C4-2B (cell line): Measurements from ENCODE around the gene KNCN.

ENCODE experiments used
- H3K27ac ChIP-seq: fragments of 450-650 bp; 2 replicates; pipeline ENCODE4 v1.5.1; 2017
- CTCF ChIP-seq: fragments of 450-650 bp; conservative IDR thresholded peaks from 2 replicates; pipeline ENCODE4 v1.5.1; 2017; ENCODE audit warnings: mild to moderate bottlenecking
- ZFX ChIP-seq: fragments of 450-650 bp; IDR thresholded peaks from 2 replicates; pipeline ENCODE4 v1.6.1; 2017

The KNCN gene

GRCh38 chr1:46569116-46569515 lies 17.7 kb upstream of the KNCN start:
- TF ChIP-seq ZFX = no peak
- TF ChIP-seq CTCF = no peak
- no peak overlapping the region for H3K27ac ChIP-seq

GRCh38 chr1:46568461-46568891 lies 17.0 kb upstream of the KNCN start:
- TF ChIP-seq CTCF (no peak), ZFX (no peak)
- no peak overlapping the region for H3K27ac ChIP-seq

GRCh38 chr1:46563341-46563740 lies 11.9 kb upstream of the KNCN start:
- H3K27ac ChIP-seq = no peak overlapping the region
- TF ChIP-seq CTCF = no peak
- TF ChIP-seq ZFX = no peak

GRCh38 chr1:46562498-46562897 lies 11.1 kb upstream of the KNCN start:
- TF ChIP-seq CTCF (no peak), ZFX (no peak)

GRCh38 chr1:46558966-46559365 lies 7.5 kb upstream of the KNCN start:
- TF ChIP-seq ZFX = no peak
- no peak for TF ChIP-seq CTCF
- no peak overlapping the region for H3K27ac ChIP-seq

More at GRCh38 chr1:46562498-46562897, 11.1 kb upstream of the KNCN start:
- H3K27ac ChIP-seq = no peak overlapping the region

GRCh38 chr1:46558141-46558963 lies 6.9 kb upstream of the KNCN start:
- TF ChIP-seq ZFX (no peak), CTCF (no peak)
- no peak overlapping the region for H3K27ac ChIP-seq

- TF ChIP-seq CTCF (no peak), ZFX (no peak)
- no peak overlapping the region for H3K27ac ChIP-seq
Measured at GRCh38 chr1:46557403-46557802, 6.0 kb upstream of the KNCN start.
